Measurements from ENCODE around the gene RALGPS1. TPM values are rescaled to one million over a fixed set of nuclear protein-coding genes. Genes with fewer than 3 reads are reported as not detected.

Gene RALGPS1
- polyA plus RNA-seq, 3 donors, result 0.60 to 4.6 (median 1.3) TPM

- H3K4me1 Mint-ChIP-seq, result peaks cover 5% of the 10 kb centered on the region
- H3K9me3 Mint-ChIP-seq, result peaks cover 1 to 5% (median 4%) of the 10 kb centered on the region in 7 donors
- Histone ChIP-seq H3K36me3 (replicated peaks in 1 of 2; ENCODE audit: control insufficient read depth in 1 of 2, insufficient read depth in 2 of 2, low read length in 2 of 2) (no peaks in the 10 kb centered on the region), H3K79me2 (ENCODE audit: insufficient read depth, low read length) (no peaks in the 10 kb centered on the region), H3K4me2 (replicated peaks; ENCODE audit: extremely low read depth, low read length, poor library complexity, severe bottlenecking) (no peak overlapping the region), H2AFZ (ENCODE audit: insufficient read depth, low read depth, low read length, poor library complexity, severe bottlenecking) (no peak overlapping the region), H4K20me1 (ENCODE audit: insufficient read depth, low read length) (no peaks in the 10 kb centered on the region), H3K4me1 (ENCODE audit: control insufficient read depth in 1 of 2, insufficient read depth in 2 of 2, low read length in 2 of 2) (no peaks in the 10 kb centered on the region), H3K27ac (ENCODE audit: low read depth in 1 of 2, low read length in 2 of 2) (no peak overlapping the region), H3K9me3 (replicated peaks in 1 of 2; ENCODE audit: control insufficient read depth in 1 of 2, insufficient read depth in 1 of 2, low read length in 2 of 2) (peaks cover 0 to 2% of the 10 kb centered on the region in 2 donors), H3K4me3 (replicated peaks in 1 of 3; ENCODE audit: low read depth in 2 of 3, low read length in 3 of 3) (no peak overlapping the region), H3K27me3 (ENCODE audit: control insufficient read depth in 2 of 2, insufficient read depth in 2 of 2, low read length in 2 of 2) (no peaks in the 10 kb centered on the region), H3K9ac (ENCODE audit: insufficient read depth, low read length, poor library complexity, severe bottlenecking) (no peak overlapping the region)
- no peak overlapping the region for H3K27ac Mint-ChIP-seq
- no peak for DNase-seq
- peak overlapping the region in 1 of 2 donors; percentile 4 for H3K4me3 Mint-ChIP-seq
- 51% methylated on average over 3 of the region's 5 CpGs for WGBS (ENCODE audit: insufficient coverage)
- peaks cover 0 to 4% of the 10 kb centered on the region in 2 donors for H3K36me3 Mint-ChIP-seq
- H3K27me3 Mint-ChIP-seq (ENCODE audit: low read depth in 3 of 3), result peaks cover 4 to 19% (median 9%) of the 10 kb centered on the region in 3 donors
- TF ChIP-seq, protein P1, sequence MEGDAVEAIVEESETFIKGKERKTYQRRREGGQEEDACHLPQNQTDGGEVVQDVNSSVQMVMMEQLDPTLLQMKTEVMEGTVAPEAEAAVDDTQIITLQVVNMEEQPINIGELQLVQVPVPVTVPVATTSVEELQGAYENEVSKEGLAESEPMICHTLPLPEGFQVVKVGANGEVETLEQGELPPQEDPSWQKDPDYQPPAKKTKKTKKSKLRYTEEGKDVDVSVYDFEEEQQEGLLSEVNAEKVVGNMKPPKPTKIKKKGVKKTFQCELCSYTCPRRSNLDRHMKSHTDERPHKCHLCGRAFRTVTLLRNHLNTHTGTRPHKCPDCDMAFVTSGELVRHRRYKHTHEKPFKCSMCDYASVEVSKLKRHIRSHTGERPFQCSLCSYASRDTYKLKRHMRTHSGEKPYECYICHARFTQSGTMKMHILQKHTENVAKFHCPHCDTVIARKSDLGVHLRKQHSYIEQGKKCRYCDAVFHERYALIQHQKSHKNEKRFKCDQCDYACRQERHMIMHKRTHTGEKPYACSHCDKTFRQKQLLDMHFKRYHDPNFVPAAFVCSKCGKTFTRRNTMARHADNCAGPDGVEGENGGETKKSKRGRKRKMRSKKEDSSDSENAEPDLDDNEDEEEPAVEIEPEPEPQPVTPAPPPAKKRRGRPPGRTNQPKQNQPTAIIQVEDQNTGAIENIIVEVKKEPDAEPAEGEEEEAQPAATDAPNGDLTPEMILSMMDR (IDR thresholded peaks at IDR 0.05), result no peak
- intact Hi-C loops (cut with micrococcal nuclease), result no loop called here
These were observed 162.5 kb downstream of the RALGPS1 start for GRCh38 chr9:127076860-127077643.

DNA sequence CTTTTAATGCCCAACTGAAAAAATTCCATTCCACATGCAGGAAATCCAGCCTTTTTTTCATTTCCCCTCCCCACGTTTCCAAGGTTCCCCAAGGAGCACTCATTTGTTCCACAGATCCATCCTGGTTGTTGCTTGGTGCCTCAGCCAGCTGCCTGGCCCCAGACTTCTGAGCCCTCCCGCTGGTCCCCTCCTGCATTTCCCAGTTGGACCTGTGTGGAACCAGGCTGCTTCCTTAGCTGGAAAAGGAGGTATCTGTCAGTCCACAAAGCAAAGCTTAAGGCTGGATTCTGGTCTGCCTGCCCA lies 163.0 kb downstream of the RALGPS1 start:
- Histone ChIP-seq H3K9ac (ENCODE audit: insufficient read depth, low read length, poor library complexity, severe bottlenecking) (no peak overlapping the region), H2AFZ (ENCODE audit: insufficient read depth, low read depth, low read length, poor library complexity, severe bottlenecking) (no peak overlapping the region), H3K27ac (ENCODE audit: low read depth in 1 of 2, low read length in 2 of 2) (no peak overlapping the region), H3K4me3 (replicated peaks in 1 of 3; ENCODE audit: low read depth in 2 of 3, low read length in 3 of 3) (no peak overlapping the region), H3K4me2 (replicated peaks; ENCODE audit: extremely low read depth, low read length, poor library complexity, severe bottlenecking) (no peak overlapping the region), H3K79me2 (ENCODE audit: insufficient read depth, low read length) (no peaks in the 10 kb centered on the region), H3K4me1 (ENCODE audit: control insufficient read depth in 1 of 2, insufficient read depth in 2 of 2, low read length in 2 of 2) (no peaks in the 10 kb centered on the region), H3K36me3 (replicated peaks in 1 of 2; ENCODE audit: control insufficient read depth in 1 of 2, insufficient read depth in 2 of 2, low read length in 2 of 2) (no peaks in the 10 kb centered on the region), H4K20me1 (ENCODE audit: insufficient read depth, low read length) (no peaks in the 10 kb centered on the region), H3K9me3 (replicated peaks in 1 of 2; ENCODE audit: control insufficient read depth in 1 of 2, insufficient read depth in 1 of 2, low read length in 2 of 2) (no peaks in the 10 kb centered on the region), H3K27me3 (ENCODE audit: control insufficient read depth in 2 of 2, insufficient read depth in 2 of 2, low read length in 2 of 2) (no peaks in the 10 kb centered on the region)
- no peak for DNase-seq
- H3K36me3 Mint-ChIP-seq, result peaks cover 0 to 4% of the 10 kb centered on the region in 2 donors
- peaks cover 0 to 2% (median 0%) of the 10 kb centered on the region in 7 donors for H3K9me3 Mint-ChIP-seq
- H3K4me3 Mint-ChIP-seq, result no peak overlapping the region
- TF ChIP-seq, protein P1 (IDR thresholded peaks at IDR 0.05), result no peak
- peaks cover 4 to 19% (median 9%) of the 10 kb centered on the region in 3 donors for H3K27me3 Mint-ChIP-seq (ENCODE audit: low read depth in 3 of 3)
- H3K4me1 Mint-ChIP-seq, result peaks cover 5% of the 10 kb centered on the region
- 68% methylated on average over 2 of the region's 2 CpGs for WGBS (ENCODE audit: insufficient coverage)
- intact Hi-C loops (cut with micrococcal nuclease), result no loop called here
- H3K27ac Mint-ChIP-seq, result no peak overlapping the region

All from CD14-positive monocyte (primary cell).